CMK (cell line): Measurements from ENCODE around the gene IHH.

Experiments
- DNase-seq: peaks from one replicate; pipeline ENCODE4 v3.0.0-alpha.2; 2010; ENCODE audit warnings: low read depth

Gene IHH

DNA sequence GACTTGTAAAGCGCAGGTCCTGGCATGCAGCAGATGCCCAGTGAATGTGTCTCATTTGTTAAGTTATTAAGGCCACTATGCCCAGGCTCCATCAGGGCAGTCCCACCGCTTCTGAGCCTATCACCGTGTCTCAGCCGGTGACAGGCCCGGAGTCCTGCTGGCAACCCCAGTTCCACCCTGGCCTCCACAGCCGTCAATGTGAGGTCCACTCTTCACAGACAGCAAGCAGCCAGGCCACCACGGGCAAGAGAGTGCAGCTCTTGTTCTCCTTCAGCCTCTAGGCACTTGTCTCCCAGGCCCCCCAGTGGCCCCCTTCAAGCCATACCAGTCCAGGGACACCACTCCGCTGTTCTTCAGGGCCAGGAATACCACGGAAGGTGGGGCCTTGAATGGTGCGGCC is 42.0 kb downstream of the IHH start:
- DNase-seq: no peak

DNA sequence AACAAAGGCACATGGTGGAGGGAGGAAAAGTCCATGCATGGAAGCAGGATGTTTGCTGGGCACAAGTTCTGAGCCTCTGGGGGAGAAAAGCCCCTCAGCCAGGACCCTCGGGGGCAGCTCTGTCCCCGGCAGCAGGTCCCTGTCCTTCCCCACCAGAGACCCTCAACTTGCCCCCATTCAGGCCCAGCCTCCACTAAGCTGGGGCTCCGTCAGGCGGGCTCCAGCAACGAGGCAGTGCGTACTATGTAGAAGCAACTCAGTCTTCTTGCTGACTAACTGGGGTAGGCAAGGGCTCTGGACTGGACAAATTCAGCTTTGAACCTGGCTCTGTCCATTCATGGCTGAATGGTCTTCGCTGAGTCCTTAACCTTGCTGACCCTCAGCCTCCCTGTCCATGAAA is 42.4 kb downstream of the IHH start:
- no peak for DNase-seq

DNA sequence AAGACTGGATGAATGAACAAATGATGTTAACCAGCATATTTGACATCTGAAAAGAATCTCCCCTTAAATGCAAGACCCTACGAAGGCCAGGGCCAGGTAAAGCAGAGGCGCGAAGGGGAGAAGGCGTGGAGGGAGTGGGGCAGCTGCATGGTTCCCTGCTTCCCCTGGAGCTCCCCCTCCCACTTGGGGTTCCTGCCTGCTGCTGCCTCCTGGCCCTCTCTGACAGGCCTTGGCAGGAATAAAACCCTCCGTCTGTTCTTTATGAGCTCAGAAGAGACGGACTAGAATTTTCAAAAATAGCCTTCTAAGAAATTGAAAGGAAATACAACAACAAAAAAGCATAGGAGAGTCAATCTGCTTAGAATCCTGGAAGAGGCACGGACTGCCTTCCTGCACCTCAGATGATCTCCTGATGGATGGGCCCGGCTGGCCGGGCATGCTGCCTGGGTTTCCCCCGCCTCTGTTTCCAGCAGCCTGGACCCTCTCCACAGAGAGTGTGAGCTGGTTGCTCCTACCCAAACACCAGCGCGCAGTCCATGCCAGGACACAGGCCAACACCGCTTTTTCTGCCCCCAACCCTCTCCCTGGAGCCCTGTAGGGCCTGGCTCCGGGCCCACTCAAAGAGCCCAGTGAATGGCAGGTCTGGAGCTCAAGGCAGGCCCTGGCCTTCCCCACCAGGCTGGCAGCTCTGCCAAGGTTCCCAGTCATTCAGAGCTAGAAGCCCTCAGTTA is 43.4 kb downstream of the IHH start:
- no peak for DNase-seq

DNA sequence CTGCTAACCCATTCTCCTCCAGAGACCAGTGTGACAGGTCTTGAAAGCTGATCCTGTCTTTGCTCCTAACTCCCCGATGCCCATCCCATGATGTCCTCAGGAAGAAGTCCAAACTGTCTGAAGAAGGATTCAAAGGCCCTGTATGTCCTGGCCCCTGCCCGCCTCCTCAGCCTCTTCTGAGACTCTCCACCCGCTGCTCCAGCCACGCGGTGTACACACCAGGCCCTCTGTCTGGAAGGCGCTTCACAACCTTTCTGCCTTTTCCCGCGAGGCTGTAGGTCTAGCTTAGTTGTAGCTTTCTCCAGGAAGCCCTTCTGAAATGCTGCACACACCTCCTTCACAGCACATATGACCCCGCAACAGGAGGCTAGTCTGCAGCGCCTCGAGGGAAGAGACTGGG is 44.0 kb downstream of the IHH start:
- no peak for DNase-seq

DNA sequence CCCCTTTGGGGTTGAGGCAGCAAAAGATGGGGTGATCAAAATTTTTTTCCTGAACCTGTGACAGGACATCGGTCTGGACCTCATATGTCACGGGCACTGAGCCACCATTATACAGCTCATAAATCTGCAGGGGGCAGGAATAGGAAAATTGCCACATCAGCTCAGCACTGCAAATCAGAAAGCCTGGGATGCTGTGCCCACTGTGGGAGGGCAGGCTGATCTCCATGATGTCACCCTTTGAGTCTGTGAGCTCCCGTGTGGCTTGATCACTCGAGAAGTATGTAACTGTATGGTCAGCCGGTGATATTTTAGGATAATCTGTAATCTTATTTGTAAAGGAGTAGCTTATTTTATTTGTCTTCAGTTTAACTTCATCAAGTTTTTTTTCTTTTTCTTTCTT is 49.8 kb downstream of the IHH start:
- no peak for DNase-seq

DNA sequence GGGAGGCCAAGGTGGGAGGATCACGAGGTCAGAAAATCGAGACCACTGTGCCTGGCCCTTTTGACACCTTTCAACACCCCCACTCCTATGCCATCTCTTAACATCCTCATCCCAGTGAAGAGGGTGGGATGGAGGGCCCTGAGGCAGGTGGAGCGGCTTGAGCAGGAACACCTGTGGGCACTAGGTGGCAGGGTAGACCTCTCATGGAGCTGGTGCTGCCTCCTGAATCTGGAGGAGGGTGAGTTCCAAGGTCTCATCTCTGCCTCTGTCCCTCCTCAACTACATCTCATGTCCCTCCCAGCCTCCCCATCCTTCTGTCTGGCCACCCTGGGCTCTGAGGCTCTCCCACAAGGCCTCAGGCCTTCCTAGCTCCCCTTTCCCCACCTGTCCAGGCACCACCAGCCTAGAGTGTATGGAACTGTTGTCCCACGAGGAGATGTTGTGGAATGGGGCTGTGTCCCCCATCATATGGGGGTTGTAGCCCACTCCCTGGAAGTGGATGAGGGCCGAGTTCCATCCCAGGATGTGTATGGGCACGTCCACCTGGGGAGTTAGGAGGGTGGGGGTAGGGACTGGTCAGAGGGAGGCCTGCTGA is 50.5 kb downstream of the IHH start:
- no peak for DNase-seq

DNA sequence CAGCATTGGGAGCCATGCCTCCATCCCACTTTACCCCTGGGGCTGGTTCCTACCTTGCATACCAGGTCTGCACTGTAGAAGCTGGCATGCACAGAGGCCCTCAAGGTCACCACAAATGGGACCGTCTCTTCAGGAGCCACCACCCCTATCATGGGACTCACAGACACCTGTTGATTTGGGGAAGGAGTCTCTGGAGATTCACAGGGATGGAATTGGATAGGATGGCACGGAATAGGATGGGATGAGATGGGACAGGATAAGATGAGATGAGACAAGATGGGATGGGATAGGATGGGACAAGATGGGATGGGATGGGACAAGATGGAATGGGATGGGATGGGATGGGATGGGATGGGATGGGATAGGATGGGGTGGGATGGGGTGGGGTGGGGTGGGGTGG is 51.4 kb downstream of the IHH start:
- DNase-seq: no peak
